NCI-H128 (cell line): ENCODE measurements around the gene C9orf40.

Source experiments
- DNase-seq: peaks from one replicate; lab custom pipeline; 2025; ENCODE audit not compliant: unreplicated experiment; lab: John Stamatoyannopoulos, UW

C9orf40 gene

DNA sequence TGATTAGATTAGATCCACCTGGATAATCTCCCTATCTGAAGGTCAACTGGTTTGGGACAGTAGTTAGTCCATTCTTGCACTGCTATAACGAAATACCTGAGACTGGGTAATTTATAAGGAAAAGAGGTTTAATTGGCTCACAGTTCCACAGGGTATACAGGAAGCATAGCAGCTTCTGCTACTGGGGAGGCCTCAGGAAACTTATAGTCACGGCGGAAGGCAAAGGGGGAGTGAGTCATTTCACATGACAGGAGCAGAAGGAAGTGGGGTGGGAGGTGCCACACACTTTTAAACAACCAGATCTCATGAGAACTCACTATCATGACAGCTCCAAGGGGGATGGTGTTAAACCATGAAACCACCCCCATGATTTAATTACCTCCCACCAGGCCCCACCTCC is 9.9 kb downstream of the C9orf40 start:
- no peak for DNase-seq

DNA sequence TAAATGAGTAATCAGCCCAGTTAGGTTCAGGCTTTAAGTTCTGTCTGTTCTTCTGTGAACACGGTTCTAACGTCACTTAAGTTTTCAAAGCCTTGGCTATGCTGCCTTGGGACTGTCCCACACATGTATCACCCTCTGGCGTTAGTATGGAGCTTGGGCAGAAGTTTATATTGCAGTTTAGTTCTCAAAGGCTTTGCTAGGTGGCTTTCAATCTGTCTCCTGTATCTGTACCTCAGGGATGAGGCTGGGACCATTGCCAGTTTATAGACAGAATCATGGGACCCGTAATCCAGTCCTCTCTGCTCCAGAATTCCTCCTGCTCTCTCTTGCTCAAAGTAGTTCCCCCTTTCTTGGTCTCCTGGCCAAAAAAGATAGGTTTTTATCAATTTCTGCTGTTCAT is 12.1 kb downstream of the C9orf40 start:
- DNase-seq = no peak

DNA sequence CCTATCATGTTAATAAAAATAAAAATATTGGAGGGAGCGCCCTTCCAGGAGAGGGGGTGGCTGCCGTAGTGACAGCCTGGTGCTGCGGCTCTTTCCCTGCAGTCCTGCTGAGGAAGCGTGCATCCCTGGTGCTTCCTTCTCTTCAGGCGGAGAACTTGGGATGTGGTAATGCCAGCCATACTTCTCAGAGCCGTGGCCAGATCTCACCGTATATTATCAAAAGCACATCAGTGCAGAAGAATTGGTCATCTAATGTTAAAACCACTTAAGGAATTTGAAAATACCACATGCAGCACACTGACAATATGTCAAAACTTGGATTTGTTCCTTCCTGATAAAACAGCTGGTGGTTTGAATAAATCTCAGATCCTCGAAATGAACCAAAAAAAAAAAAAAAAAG is 17.7 kb downstream of the C9orf40 start:
- no peak for DNase-seq

DNA sequence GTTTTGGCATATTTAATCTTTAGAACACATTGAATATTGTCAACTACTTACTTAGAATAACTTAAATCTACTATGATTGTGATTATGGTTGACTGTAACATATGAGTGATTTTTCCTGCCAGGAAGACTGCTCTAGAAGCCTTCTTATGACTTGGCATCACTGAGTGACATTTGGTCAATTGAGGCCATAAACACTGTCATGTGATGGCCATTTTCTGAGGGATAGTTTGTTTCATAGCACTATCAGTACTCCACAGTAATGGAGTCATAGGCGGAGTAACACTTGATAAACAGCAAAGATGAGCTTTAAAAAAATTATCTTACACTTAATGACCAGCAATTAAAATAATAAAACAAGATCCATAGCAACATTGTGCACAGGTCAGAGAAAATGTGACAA is 31.0 kb downstream of the C9orf40 start:
- DNase-seq = no peak

DNA sequence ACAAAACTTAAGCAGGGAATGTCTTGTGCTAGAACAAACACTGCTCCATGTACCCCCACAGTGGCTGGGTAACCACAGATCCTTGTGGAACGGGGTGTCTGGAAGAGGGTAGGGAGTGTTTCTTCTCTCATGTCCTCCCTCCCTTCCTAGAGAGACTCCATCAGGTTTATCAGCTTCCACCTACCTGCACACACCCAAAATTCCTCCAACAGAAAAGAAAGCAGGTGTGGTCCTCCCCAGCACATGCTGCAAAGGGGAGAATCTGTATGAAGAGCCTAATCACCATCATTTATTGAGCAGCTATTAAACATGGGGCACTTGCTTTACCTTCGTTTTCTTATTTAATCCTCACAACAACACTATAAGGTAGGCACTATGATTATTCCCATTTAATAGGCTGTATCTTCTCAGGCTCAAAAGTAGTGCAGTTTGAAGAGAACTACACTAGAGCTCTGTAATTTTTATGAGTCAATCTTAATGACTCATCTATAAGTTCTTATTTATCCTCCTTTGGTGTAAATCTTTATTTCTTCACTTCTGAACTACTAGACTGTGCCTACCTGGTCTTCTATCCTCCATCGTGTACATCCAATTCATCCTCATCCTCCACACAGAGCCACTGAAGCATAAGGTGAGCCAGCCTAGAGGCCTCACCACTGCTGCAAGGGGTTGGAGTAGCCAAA is 31.6 kb downstream of the C9orf40 start:
- DNase-seq = no peak

DNA sequence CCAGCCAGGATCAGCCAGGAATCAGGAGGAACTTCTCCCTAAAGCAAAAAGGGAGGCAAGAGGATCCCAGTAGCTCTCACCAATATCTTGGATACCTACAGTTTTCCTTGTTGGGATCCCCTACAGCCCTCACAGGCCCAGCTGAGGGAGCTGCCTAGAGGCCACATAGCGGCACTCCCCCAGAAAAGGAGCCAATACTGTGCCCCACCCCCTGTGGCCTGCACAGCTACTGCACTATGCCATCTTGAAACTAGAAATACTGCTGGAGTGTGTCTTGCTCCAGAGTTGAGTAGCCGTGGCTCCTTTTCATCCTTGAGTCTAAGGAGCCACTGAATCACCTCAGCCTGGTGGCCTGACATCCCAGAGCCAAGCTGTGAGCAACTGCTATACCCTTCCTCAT is 42.7 kb downstream of the C9orf40 start:
- no peak for DNase-seq

DNA sequence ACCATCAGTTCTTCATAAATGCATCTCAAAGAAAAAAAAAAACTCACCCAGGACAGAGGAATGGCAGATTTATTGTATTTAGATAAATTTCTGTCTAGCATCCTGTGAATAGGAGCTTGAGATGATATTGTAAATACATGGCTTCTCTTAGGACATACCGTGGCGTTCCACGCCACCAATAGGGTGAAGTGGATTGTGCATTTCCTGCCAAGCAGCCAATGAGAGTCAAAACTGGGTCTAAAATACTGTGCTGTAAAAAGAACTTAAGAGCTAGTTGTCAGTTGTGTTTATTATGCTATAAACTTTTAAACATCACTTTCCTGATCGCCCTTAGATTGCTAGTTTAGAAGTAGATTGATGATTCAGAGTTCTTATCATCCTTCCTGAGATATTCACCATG is 44.0 kb downstream of the C9orf40 start:
- DNase-seq = no peak

DNA sequence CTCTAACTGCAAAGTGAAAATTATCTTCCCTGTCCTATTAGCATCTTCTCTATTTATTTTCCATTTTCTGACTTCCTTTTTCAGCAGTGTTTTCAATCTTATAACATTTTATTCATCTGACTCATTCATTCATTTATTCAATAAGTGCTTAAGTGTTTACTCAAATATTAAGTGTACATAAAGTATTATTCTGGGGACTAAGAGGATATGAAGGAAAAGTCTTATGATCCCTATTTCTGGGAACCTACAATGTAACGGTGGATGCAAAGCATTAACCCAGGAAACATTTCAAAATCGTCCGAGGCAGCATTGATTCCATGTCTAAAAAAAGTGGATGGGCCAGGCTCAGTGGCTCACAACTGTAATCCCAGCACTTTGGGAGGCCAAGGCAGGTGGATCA is 45.6 kb downstream of the C9orf40 start:
- no peak for DNase-seq

DNA sequence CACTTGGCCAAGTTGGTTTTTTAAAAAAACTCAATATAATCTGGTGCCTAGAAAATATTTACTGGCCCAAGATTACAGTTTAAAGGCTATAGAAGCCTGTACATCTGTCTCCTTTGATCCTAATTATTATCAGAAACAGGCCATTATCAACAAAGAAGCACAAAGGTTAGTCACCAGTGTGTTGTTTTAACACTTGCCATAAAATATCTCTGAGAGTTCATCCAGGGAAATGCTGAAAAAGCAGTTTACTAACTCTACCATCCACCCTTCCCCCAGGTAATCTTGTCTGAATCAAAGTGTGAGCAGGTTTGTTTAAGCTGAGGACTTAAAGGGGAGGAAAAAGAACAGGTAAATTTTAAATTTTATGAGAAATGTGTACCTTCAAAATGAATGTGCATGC is 51.7 kb downstream of the C9orf40 start:
- DNase-seq = no peak
